HL-60/S4 treated with phorbol 12-myristate 13-acetate at 8.2 ng/mL for 4 days and 3 days (cell line): ENCODE data around the gene TFR2.

Experiments
- in situ Hi-C: fragments of 300-500 bp; cut with MboI; formaldehyde crosslinking; loops from 2 replicates; pipeline ENCODE4 v1.15.0; 2022; ENCODE audit warnings: low sequenced_read_pairs

TFR2 gene

DNA sequence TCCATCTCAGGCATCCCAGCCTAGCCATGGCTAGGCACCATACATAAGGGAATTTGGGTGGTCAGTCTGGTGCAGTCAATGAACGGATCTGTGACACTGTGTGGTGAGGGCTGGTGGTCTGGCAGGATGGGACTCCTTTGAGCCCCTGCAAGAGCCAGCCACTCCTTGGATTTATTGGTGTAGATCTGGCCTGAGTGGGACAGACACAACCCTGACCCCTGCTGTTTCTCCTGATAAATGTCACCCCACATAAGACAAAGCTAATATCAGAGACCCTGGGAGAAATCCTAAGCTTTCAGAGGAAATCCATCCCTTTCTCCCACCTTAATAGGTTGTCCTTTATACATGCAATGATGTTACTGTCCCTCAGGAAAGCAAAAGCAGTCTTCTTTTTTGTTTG is 52.9 kb downstream of the TFR2 start:
- in situ Hi-C loops = no loop called here

DNA sequence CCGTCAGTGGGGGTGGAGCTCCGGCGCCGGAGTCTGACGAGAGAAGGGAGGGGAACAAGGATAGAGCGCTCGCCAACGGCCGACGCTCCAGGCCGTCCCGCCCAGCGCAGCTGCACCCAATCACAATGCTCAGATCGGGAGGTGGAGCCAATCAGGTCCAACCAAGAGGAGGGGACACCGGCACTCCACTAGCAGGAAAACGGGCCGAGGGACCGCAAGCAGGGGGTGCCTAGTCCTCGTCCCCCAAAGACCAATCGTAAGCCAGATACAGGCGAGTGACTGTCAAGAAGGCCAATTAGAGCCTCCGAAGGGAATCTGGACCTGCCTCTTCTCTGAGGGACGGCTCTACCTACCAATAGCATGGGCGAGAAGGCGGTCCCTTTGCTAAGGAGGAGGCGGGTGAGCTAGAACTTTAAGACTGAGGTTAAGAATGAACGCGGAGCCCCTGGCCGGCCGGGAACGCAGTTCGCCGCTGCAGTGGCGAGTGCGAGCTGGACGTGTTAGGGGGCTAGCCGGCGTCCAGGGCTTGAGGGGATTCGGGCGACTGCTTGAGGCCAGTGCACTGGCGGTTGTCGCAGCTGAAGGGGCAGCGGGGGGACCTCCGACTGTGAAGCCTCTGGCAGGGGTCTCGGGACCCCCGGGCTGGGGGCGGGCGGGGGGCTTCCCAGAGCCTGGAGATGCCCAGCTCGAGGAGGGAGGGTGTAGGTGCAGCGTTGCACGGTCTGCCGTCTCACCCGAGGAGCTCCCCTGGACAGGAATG is 54.9 kb downstream of the TFR2 start, which contains the start of gene FBXO24:
Gene FBXO24, plus strand, starts transcription at position 63 of the 760 bp plus-strand sequence. Its CDS starts 298 bp downstream, at position 361.
- in situ Hi-C loops = no loop called here

DNA sequence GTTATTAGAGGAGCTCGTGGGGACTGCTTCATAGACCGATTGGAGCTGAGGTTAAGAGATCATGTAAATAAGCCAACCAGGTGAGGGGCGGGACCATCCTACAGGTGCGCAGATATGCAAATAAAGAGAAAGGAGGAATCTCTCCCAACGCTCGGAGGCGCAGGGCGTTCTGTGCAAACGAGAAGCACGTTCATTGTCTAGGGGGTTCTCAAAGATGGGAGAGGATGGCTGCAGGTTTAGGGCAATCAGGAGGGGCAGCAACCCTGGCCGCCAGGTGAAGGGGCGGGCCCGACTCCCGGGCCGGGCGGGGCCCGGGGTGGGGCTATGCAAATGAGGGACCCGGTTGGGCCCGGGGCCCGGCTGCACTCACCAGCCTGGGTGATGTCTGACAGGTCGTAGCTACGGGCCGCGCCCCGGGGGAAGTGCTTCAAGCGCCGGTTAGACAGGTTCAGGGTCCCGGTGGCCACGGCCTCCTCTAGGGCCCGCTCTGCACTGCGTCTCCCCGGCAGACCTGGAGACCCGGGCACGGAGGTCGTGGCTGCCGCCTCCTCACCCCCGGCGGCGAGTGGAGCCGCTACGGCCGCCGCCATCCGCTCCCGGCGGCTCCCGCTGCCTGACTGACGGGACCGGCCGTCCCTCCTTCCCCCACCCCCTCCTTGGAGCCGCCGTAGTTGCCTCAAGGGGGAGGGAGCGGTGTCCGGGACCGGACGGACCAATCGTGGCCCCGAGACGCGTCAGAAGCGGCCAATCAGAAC is 55.7 kb downstream of the TFR2 start, which contains the start of gene LRCH4:
Gene LRCH4, minus strand, starts transcription at position 619 of the 755 bp plus-strand sequence. Its CDS starts 29 bp downstream, at position 590.
- in situ Hi-C loops = no loop called here

DNA sequence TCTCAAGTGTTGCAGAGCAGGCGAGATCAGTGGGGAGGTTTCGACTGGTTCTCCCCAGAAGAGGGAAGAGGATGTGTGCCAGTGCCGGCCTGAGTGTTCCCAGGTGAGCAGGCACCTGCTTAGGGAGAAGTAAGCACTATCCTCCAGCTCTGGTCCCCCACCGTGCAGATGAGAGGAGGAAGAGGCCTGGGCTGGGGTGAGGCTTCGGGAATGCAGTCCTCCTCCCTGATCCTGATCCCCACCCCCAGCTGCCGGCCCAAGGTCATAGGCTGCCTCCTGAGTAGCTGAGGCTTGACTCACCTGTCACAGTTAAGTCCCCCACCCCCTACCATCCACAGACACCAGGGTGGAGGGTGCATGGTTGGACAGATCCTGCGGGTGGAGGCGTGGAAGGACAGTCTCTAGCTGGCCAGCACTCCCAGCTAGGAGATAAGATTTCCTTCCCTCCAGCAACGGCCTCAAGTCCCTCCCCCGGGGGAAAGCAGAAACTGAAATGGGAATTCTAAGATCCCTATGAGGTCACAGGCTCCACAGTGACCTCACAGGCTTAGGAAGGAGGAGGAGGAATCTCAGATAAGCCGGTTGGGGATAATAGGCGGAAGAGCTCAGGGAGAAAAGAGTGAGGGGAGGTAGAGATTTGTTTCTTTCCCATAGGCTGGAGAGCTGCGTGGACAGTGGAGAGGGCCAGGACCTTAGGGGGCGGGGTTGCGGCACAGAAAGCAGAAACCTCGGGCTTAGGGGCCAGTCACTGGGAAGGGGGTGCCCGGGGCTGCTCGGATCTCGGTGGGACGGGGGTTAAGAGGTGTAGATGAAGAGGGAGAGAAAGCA is 56.5 kb downstream of the TFR2 start:
- in situ Hi-C loops = no loop called here

DNA sequence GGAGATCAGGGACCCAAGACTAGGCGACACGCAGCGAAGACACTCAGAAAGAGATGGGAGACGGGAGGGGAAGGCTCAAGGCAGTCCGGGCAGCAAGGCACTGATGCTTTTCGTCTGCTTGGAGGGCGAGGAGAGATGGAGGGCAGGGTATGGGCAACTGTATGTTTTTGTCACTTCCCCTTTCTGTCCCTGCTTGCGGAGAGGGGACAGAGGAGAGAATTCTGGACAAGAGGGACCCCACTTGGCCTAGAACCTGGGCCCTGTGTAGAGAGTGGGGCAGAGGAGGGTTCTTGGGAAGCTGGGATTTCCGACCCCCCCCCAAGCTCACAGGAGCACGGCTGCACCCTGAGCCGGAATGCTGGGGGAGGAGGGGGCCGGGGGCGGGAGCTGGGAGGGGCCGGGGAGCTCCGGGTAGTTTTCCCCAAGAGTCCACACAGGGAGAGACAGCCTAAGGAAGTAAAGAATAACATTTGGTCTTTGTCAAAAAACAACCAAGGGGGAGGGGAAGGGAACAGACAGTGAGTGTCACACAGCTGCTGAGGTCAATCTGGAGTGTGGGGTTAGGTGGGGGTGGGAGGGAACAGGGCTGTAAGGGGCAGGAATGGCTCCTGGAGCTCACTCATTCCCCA is 57.2 kb downstream of the TFR2 start:
- in situ Hi-C loops = no loop called here

DNA sequence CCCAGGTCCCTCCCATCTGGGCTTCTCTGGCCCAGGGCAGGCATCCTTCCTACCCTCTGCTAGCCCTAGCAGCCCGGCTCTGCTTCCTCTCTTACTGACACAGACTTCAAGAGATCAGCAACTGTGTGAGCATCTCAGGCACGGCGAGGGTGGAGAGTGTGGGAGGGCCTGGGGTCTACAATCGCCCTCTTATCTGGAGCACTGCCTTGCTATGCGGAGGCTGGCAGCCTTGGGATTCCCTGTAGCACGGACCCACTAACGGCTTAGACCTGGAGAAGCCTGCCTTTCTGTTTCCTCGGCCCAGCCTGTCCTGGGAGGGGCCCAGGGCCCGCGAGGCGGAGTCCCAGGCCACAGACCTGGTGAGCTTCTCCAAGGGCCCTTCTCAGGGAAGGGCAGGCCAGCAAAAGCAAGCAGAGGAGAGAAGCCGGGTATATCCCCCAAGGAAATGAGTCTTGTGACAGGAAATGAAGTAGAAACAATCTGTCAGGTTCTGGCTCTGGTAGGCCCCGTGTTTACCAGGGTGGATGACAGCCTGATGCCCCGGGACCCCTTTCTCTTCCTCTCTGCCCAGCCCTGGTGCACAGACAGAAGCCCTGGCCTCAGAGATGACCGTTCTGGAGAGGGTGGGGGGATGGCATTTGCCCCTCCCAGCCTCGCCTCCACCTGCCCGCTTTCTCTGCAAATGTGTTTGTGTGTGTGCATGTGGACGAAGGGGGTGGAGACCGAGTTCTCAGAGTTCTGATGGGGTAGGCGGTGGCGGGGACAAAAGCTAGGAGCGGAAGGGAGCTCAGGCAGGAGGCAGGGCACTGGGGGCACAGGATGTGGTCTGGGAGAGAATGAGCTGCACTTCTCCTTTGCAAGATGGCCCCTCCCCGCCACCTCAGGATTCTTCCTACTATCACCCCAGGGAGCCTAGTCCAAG is 58.0 kb downstream of the TFR2 start:
- in situ Hi-C loops = no loop called here

DNA sequence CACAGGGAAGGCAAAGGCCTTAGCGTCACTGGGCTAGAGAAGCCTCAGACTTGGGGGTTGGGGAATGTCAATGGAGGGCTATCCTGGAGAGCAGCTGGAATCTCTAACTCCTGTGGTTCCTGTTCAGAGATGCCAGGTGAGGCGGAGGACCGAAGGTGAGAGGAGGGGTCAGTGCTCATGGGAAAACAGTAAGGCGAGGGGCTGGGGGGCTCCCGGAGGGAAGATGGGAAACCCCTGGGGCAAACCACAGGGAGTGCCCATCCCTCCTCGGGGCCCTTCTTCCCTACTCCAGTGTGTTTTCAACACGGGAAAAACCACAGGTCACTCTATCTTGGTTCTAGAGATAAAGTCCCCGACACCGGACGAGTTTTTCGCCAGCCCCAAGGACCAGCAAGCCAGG is 58.7 kb downstream of the TFR2 start:
- in situ Hi-C loops = no loop called here

DNA sequence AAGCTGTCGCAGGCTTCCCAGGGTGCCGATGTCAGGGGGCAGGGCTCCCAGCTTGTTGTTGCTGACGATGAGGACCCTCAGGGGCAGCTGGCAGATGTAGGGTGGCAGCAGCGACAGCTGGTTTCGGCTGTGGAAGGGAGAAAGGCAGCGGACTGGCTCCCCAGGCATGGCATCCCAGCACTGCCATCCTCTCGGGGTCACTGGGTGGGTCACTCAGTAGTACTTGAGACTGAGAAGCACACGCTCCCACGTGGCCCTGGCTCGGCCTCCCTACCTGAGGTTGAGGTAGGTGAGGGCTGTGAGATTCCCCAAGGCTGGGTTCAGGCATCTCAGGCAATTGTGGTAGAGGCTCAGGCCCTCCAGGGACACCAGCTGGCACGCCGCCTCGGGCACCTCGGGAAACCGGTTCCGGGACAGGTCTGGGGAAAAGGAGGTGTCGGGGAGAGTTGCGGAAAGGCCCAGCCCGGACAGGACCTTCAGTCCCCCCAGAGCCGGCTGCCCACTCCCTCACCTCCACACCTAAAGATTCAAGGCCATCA is 59.2 kb downstream of the TFR2 start:
- in situ Hi-C loops = no loop called here

DNA sequence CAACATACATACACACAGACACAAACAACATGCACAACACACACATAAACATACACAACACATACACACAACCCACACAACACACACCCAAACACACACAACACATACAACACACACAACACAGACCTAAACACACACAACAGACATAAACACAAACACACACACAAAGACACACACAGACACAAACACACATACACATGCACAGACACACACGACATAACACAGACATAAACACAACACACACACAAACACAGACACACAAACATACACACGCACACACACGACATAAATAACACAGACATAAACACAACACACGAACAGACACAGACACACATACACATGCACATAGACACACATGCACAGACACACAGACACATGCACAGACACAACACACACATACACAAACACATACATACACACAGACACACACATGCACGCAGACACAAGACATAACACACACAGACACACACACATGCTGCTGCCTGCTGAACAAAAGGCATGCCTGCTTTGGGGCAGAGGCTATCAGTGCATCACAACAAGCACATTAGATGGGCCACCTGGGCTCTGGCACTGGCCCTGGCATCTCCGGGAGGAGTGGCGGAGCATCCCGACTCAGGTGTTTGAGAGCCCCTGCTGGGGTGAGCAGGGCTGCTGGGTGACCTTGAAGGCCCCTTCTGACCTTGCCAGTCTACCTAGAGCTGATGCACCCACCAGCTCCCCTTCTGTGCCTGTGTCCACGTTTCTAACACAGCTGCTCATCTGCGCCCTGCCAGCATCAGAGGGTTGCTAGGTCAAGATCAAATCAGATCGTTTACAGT is 60.7 kb downstream of the TFR2 start:
- in situ Hi-C loops = no loop called here

DNA sequence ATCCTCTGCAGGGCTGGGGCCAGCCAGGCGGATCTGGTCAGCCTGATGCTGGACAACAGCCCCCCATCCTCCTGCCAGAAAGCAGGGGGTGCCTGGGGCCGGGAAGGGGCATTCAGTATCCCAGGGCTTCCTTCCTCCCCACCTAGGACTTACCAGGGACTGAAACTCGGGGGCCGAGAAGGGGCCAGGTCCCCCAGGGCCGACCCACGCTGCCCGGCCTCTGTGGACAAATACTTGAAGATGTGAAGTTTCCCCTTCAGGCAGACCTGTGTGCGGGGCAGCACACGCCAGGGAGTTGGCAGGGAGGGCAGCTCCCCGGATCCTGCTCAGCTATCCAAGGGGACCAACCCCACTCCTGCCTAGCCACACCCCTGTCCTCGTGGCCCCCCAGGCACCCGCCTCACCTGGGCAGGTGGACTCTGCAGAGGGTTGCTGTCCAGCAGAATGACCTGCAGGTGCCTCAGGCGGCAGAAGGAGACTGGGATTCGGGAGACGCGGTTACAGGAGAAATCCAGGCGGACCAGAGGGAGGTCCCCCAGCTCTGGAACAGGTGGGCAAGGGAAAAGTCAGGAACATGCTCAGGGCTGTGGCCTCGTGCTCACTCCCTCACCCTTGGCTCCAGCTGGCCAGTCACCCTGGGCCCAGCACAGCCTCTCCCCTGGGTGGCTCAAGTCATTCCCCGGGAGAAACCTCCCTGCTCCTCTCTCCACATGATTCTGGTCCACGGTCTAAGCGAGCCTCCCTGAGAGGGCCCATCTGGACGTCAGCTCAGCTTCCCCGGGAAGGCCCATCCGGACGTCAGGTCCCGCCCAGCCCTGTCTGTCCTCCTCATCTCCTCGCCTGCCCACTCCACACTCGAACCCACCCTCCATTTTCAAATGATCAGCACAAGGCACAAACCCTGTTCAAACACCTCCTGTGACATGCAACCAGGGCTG is 62.8 kb downstream of the TFR2 start:
- in situ Hi-C loops = no loop called here

DNA sequence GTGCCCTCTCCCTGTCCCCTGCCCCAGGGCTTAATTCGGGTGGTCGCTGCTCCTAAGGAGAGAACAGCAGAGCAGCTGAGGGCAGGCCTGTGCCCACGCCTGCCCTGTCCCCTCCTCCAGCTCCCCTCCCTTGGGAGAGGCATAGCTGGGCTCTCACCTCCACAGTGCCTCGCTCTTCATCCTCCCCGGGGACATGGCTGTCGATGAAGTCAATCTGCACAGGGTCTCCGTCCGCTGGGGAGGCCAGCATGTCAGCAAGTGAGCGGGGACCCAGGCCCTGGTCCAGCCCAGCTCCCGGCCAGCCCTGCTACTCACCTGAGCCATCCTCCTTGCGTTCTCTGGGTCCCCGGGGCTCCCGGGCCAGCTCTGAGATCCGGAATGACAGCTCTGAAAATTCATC is 63.8 kb downstream of the TFR2 start:
- in situ Hi-C loops = no loop called here

DNA sequence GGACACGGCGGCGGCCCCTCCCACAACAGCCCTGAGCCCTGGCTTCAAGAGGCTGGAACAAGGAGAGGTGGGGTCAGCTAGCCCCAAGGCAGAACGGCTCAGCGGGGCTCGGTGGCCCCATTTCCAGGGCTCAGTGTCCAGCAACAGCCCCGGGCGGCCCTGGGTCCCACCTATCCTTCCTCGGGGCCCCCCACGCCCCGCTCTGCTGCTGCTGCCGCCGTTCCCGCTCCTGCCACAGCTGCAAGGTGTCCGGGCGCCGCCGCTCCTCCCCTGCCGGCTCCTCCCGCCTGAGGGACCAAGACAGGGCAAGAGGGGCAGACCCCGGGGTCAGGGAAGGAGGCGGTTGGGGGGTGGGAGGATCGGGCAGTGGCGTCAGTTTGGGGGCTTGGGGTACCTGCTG is 64.2 kb downstream of the TFR2 start:
- in situ Hi-C loops = no loop called here

DNA sequence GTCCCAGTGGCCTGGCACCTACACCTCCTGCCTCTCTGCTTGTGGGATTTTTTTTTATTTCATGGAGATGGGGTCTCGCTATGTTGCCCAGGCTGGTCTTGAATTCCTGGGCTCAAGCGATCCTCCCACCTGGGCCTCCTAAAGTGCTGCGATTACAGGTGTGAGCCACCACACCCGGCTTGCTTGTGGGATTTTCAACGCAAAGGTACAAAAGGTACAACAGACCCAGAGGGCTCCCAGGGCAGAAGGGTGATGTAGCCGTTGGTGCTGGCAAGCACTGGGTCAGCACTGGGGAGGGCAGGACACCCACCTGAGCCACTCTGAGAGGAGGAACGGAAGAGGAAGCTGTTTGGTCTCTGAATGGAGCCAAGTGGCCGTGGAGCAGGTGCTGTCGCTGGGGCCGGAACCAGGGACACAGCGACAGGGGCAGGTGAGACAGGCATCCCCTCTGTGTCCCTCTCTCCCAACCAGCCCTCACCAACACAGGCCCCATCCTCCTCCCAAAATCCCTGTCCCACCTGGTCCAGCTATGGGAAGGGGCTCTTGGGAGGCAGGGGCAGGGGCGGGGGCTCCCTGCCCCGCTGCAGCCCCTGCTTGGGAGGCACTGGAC is 64.9 kb downstream of the TFR2 start:
- in situ Hi-C loops = no loop called here

DNA sequence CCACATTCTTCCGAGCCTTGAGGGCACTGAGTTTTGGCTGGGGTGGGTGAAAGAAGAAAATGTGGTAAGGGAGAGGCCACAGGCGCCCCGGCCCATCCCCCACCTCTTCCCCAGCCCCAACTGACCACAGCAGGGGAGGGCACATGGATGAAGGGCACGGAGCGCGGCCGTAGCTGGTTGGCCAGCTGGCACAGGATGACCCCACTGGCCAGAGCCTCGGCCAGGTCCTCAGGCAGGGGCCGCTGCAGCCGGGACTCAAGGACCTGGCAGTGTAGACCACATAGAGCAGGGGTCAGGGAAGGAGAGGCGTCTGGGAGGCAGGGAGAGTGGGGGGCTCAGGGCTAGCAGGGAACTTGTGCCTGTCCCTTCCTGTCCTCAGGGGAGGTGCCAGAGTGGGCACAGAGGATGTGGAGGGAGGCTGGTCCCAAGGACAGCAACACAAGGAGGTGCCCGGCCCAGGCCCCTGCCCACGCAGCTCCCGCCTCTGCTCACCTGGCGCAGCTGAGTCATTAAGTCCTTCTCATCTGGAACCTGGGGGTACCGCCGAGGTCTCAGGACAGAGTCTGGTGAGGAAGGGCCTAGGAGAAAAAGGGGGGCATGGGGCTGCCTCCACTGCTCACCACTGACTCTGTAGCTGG is 65.5 kb downstream of the TFR2 start:
- in situ Hi-C loops = no loop called here

DNA sequence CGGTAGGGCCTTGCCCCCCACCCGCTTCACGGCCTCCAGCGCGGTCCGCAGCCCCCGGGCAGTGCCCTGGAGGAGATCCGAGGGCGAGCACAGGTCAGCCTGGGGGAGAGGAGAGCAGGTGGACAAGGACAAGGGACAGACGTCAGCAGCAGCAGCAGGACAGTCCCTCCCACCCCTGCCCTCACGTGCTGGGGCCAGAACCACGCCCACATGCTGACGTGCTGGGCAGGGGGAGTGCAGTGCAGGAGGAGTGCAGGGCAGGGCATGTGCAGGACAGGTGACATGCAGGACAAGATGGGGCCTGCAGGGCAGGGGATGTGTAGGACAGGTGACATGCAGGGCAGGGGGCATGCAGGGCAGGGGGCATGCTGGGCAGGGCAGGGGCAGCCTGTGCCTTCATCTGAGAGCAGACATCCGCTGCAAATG is 66.1 kb downstream of the TFR2 start:
- in situ Hi-C loops = no loop called here

DNA sequence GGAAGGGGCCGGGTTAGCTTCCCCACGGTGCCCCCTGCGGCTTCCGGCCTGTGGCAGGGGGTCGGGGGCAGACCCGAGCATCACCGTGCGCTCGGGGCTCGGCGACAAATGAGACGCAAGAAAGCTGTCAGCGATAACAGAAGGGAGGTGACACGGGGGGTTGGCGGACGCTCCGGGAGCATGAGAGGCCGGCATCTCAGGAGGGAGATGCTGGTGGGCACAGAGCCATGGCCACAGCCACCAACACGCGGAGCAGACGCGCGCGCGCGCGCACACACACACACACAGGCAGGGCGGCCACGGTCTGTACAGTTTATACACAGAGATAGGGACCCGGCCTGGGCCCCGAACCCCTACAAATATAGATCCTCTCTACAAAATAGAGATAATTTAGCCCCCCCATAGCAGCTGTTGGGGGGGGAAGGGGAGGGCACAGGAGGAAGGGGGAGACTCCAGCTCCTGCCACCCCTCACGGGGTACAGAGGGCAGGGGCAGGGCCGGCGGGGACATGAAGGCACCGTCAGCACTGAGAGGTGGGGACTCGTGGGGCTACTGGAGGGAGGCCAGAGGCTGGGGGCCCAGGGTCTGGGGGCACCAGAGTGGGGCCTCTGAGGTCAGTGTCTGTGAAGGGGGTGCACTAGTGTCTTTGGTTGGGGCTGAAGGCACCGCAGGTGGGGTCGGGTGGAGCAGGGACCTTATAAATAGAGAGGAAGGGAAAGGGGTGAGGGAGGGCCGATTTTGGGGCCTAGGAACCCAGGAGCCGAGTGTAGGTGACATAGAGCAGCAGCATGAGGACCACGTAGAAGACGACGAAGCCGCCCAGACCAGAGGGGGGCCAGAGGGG is 66.8 kb downstream of the TFR2 start:
- in situ Hi-C loops = no loop called here
